Measurements from ENCODE around the gene HAP1.

DNA sequence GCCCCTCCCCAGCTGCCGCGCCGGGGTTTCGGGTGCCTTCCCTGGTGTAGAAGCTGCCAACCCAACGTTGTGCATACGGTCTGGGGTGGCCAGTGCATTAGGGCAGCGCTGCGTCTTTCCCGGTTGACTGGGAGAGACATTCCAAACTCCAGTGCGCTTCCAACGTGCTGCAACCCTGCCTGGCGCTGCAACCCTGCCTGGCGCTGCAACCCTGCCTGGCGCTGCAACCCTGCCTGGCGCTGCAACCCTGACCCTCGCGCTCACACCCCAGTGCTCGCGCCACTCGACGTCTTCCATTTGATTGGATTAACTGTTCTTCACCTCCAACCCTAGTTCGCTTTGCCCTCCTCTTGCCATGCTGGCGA, 488 bp upstream of the HAP1 start:
- no peak for TF ChIP-seq POLR2A (IDR thresholded peaks at IDR 0.05; ENCODE audit: low read length)
- no peak for TF ChIP-seq GATA1 (IDR thresholded peaks at IDR 0.05; ENCODE audit: low read depth, low read length)
